Tibial nerve (tissue), 3 donors: ENCODE results near the gene ALOX15B.
"Not testable (repeated sequence)": the region's sequence is repeated elsewhere in the genome, so short reads cannot be mapped to it uniquely, and the experiment has no call there.

Experiments
- POLR2A ChIP-seq, 2 donors: fragments of 450-650 bp; IDR thresholded peaks; one replicate each; pipeline ENCODE4 v1.6.1; 2017; ENCODE audit warnings: antibody characterized with exemption in 2 of 2, mild to moderate bottlenecking in 2 of 2, moderate library complexity in 2 of 2
- TF ChIP-seq, protein P1 (sequence below), 5 experiments: fragments of 200-600 bp in 3 of 5; fragments of 450-650 bp in 2 of 5; sonication (generic) in 3 of 5; IDR thresholded peaks; one replicate each; pipeline ENCODE4 v1.5.1; 2016 to 2019; ENCODE audit warnings: antibody characterized with exemption in 5 of 5, mild to moderate bottlenecking in 3 of 5, moderate library complexity in 2 of 5

DNA sequence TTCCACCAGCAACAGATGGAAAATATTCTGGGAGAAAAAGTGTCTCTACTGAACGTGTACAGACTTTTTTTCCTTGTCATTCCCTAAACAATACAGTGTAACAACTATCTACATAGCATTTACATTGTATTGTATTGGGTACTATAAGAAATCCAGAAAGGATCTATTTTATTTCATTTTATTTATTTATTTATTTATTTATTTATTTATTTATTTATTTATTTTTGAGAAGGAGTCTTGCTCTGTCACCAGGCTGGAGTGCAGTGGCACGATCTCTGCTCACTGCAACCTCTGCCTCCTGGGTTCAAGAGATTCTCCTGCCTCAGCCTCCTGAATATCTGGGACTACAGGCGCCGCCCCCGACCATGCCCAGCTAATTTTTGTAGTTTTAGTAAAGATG is 39.1 kb downstream of the ALOX15B start:
- TF ChIP-seq POLR2A (IDR thresholded peaks at IDR 0.05): not testable (repeated sequence)
- TF ChIP-seq, protein P1, sequence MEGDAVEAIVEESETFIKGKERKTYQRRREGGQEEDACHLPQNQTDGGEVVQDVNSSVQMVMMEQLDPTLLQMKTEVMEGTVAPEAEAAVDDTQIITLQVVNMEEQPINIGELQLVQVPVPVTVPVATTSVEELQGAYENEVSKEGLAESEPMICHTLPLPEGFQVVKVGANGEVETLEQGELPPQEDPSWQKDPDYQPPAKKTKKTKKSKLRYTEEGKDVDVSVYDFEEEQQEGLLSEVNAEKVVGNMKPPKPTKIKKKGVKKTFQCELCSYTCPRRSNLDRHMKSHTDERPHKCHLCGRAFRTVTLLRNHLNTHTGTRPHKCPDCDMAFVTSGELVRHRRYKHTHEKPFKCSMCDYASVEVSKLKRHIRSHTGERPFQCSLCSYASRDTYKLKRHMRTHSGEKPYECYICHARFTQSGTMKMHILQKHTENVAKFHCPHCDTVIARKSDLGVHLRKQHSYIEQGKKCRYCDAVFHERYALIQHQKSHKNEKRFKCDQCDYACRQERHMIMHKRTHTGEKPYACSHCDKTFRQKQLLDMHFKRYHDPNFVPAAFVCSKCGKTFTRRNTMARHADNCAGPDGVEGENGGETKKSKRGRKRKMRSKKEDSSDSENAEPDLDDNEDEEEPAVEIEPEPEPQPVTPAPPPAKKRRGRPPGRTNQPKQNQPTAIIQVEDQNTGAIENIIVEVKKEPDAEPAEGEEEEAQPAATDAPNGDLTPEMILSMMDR (IDR thresholded peaks at IDR 0.05): not testable (repeated sequence)
